Body of pancreas (tissue), 4 donors: ENCODE data around the gene APOL1.

Experiments
- POLR2A ChIP-seq, 3 donors: fragments of 450-650 bp; IDR thresholded peaks; one replicate each; pipeline ENCODE4 v1.6.1; 2016; ENCODE audit warnings: antibody characterized with exemption in 3 of 3, mild to moderate bottlenecking in 2 of 3
- TF ChIP-seq, protein P1 (sequence below), 7 experiments: fragments of 450-650 bp in 4 of 7; fragments of 200-600 bp in 3 of 7; sonication (generic) in 3 of 7; IDR thresholded peaks; one replicate each; pipeline ENCODE4 v1.5.1; 2016 to 2019; ENCODE audit warnings: antibody characterized with exemption in 7 of 7

DNA sequence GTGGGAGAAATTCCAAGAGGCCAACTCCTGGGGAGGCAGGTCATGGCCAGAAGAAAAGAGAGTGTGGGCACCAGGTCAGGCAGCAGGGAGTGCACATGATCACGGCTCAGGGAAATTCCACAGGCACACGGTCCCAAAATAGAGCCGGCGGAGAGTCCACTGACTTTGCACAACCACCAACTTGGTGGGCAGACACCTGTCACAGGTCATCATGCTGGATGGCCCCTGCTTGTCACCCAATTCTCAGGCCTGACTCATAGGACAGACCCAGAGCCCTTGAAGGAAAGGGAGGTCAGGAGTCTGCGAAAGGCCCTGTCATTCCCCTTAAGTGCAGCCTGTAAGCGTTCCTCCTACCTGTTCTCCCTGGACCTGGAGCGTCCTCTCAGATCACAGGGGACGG lies 29.4 kb upstream of the APOL1 start:
- TF ChIP-seq, protein P1, sequence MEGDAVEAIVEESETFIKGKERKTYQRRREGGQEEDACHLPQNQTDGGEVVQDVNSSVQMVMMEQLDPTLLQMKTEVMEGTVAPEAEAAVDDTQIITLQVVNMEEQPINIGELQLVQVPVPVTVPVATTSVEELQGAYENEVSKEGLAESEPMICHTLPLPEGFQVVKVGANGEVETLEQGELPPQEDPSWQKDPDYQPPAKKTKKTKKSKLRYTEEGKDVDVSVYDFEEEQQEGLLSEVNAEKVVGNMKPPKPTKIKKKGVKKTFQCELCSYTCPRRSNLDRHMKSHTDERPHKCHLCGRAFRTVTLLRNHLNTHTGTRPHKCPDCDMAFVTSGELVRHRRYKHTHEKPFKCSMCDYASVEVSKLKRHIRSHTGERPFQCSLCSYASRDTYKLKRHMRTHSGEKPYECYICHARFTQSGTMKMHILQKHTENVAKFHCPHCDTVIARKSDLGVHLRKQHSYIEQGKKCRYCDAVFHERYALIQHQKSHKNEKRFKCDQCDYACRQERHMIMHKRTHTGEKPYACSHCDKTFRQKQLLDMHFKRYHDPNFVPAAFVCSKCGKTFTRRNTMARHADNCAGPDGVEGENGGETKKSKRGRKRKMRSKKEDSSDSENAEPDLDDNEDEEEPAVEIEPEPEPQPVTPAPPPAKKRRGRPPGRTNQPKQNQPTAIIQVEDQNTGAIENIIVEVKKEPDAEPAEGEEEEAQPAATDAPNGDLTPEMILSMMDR (IDR thresholded peaks at IDR 0.05): no peak
- TF ChIP-seq POLR2A (IDR thresholded peaks at IDR 0.05): no peak
